ENCODE results near the gene CBLC. TPM values are rescaled to one million over a fixed set of nuclear protein-coding genes. Genes with fewer than 3 reads are reported as not detected.
"Not testable (repeated sequence)": the region's sequence is repeated elsewhere in the genome, so short reads cannot be mapped to it uniquely, and the experiment has no call there.

The CBLC gene
- polyA plus RNA-seq, 6 donors from 2014 or later, result not detected

DNA sequence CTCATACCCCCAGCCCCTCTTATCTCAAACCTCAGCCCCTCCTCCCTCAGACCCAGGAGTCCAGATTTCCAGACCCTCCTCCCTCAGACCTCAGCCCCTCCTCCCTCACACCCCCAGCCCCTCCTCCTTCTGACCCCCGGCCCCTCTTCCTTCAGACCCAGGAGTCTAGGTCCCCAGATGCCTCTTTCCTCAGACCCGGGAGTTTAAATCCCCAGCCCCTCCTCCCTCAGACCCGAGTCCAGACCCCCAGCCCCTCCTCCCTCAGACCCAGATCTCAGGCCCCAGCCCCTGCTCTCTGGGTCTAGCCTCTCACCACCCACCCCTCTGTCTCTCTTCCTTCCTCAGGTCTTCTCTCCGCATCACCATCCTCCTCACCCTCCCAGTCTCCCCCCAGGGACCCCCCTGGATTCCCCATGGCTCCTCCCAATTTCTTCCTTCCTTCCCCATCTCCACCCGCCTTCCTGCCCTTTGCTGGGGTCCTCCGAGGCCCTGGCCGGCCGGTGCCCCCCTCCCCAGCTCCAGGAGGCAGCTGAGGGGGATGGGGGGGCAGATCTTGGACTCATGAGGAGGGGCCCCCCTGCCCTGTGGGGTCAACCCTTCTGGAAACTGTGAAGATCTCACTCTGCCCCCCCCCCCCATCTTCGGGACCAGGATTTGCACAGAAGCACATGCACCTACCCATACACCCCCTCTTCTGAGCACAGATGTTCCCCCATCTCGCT is 18.4 kb upstream of the CBLC start:
- Mint-ChIP-seq H3K36me3 (peaks cover 0 to 6% of the 10 kb centered on the region in 2 donors), H3K27me3 (no peaks in the 10 kb centered on the region), H3K4me1 (peaks cover 15 to 49% (median 16%) of the 10 kb centered on the region in 3 donors), H3K4me3 (no peak overlapping the region), H3K27ac (peak overlapping the region in 4 of 6 donors; percentile 38 to 71 (median 50)), H3K9me3 (no peaks in the 10 kb centered on the region)
- ATAC-seq (ENCODE audit: low read depth in 2 of 2) (no peak), DNase-seq (no peak)

GRCh38 chr19:44762038-44762437 is 15.7 kb upstream of the CBLC start:
- H3K36me3 Mint-ChIP-seq, result peaks cover 0 to 6% of the 10 kb centered on the region in 2 donors
- peaks cover 4 to 31% (median 6%) of the 10 kb centered on the region in 3 donors for H3K4me1 Mint-ChIP-seq
- DNase-seq (no peak), ATAC-seq (ENCODE audit: low read depth in 2 of 2) (peak in 1 of 2 donors; percentile 21)
- H3K27ac Mint-ChIP-seq, result peak overlapping the region in 1 of 6 donors; percentile 54
- H3K9me3 Mint-ChIP-seq, result peaks cover 0 to 1% (median 0%) of the 10 kb centered on the region in 7 donors
- no peak overlapping the region for H3K4me3 Mint-ChIP-seq
- H3K27me3 Mint-ChIP-seq, result no peaks in the 10 kb centered on the region

GRCh38 chr19:44765033-44765948 is 12.4 kb upstream of the CBLC start:
- no peaks in the 10 kb centered on the region for H3K27me3 Mint-ChIP-seq
- no peak for ATAC-seq (ENCODE audit: low read depth in 2 of 2)
- no peak overlapping the region for H3K4me3 Mint-ChIP-seq
- peaks cover 0 to 3% (median 0%) of the 10 kb centered on the region in 7 donors for H3K9me3 Mint-ChIP-seq
- DNase-seq, result no peak
- H3K36me3 Mint-ChIP-seq, result no peaks in the 10 kb centered on the region
- H3K4me1 Mint-ChIP-seq, result peaks cover 8 to 46% (median 26%) of the 10 kb centered on the region in 3 donors
- H3K27ac Mint-ChIP-seq, result peak overlapping the region in 1 of 6 donors; percentile 52

DNA sequence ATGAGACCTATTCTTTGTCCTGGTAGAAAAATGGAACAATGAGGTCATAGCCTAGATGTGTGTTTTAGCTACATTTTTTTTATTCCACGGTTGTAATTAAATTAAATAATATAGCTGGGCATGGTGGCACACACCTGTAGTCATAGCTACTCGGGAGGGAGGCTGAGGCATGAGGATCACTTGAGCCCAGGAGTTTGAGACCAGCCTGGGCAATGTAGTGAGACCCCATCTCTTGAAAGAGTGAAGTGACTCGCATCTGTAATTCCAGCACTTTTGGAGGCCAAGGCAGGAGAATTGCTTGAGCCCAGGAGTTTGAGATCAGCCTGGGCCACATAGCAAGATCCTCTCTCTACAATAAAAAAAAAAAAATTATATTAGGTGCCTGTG is 11.7 kb upstream of the CBLC start:
- no peak for ATAC-seq (ENCODE audit: low read depth in 2 of 2)
- Mint-ChIP-seq H3K4me1 (peaks cover 8 to 46% (median 31%) of the 10 kb centered on the region in 3 donors), H3K4me3 (no peak overlapping the region), H3K27me3 (no peaks in the 10 kb centered on the region), H3K9me3 (peaks cover 0 to 3% (median 0%) of the 10 kb centered on the region in 7 donors), H3K27ac (peak overlapping the region in 1 of 6 donors; percentile 24), H3K36me3 (no peaks in the 10 kb centered on the region)
- DNase-seq, result no peak

GRCh38 chr19:44767295-44768180 is 10.2 kb upstream of the CBLC start:
- ATAC-seq (ENCODE audit: low read depth in 2 of 2) (no peak), DNase-seq (no peak)
- H3K4me1 Mint-ChIP-seq, result peaks cover 12 to 41% (median 32%) of the 10 kb centered on the region in 3 donors
- H3K27me3 Mint-ChIP-seq, result no peaks in the 10 kb centered on the region
- peaks cover 0 to 3% (median 0%) of the 10 kb centered on the region in 7 donors for H3K9me3 Mint-ChIP-seq
- H3K4me3 Mint-ChIP-seq, result no peak overlapping the region
- H3K36me3 Mint-ChIP-seq, result no peaks in the 10 kb centered on the region
- H3K27ac Mint-ChIP-seq, result peak overlapping the region in 2 of 6 donors; percentile 12 to 67

- Mint-ChIP-seq H3K4me1 (peaks cover 8 to 32% (median 26%) of the 10 kb centered on the region in 3 donors), H3K36me3 (no peaks in the 10 kb centered on the region), H3K9me3 (peaks cover 0 to 3% (median 0%) of the 10 kb centered on the region in 7 donors), H3K4me3 (peak overlapping the region; percentile 10 to 84 (median 75)), H3K27ac (peak overlapping the region; percentile 65 to 98 (median 96)), H3K27me3 (no peaks in the 10 kb centered on the region)
- ATAC-seq (ENCODE audit: low read depth in 2 of 2) (peak; percentile 97 to 98), DNase-seq (peak; percentile 98)
Observed at GRCh38 chr19:44770550-44771257, 7.0 kb upstream of the CBLC start.

GRCh38 chr19:44772144-44772543 is 5.5 kb upstream of the CBLC start:
- not testable (repeated sequence) for H3K36me3 Mint-ChIP-seq; DNase-seq; H3K4me3 Mint-ChIP-seq; H3K9me3 Mint-ChIP-seq; ATAC-seq (ENCODE audit: low read depth in 2 of 2); H3K27ac Mint-ChIP-seq; H3K27me3 Mint-ChIP-seq
- H3K4me1 Mint-ChIP-seq, result peaks cover 8 to 32% (median 25%) of the 10 kb centered on the region in 3 donors

GRCh38 chr19:44772959-44773358 is 4.7 kb upstream of the CBLC start:
- no peak overlapping the region for H3K27ac Mint-ChIP-seq
- ATAC-seq (ENCODE audit: low read depth in 2 of 2) (no peak), DNase-seq (no peak)
- no peaks in the 10 kb centered on the region for H3K27me3 Mint-ChIP-seq
- H3K4me1 Mint-ChIP-seq, result peaks cover 8 to 24% (median 17%) of the 10 kb centered on the region in 3 donors
- H3K36me3 Mint-ChIP-seq, result no peaks in the 10 kb centered on the region
- H3K9me3 Mint-ChIP-seq, result peaks cover 0 to 2% (median 0%) of the 10 kb centered on the region in 7 donors
- no peak overlapping the region for H3K4me3 Mint-ChIP-seq

GRCh38 chr19:44775676-44776240 is 1.9 kb upstream of the CBLC start:
- H3K27ac Mint-ChIP-seq, result no peak overlapping the region
- peaks cover 2 to 7% (median 4%) of the 10 kb centered on the region in 3 donors for H3K4me1 Mint-ChIP-seq
- H3K27me3 Mint-ChIP-seq, result peaks cover 0 to 7% (median 5%) of the 10 kb centered on the region in 3 donors

GRCh38 chr19:44776402-44777096 is 1.1 kb upstream of the CBLC start:
- peaks cover 0 to 4% (median 3%) of the 10 kb centered on the region in 3 donors for H3K4me1 Mint-ChIP-seq
- H3K9me3 Mint-ChIP-seq, result no peaks in the 10 kb centered on the region
- H3K27ac Mint-ChIP-seq, result no peak overlapping the region
- peaks cover 0 to 7% (median 5%) of the 10 kb centered on the region in 3 donors for H3K27me3 Mint-ChIP-seq
- ATAC-seq (ENCODE audit: low read depth in 2 of 2), result no peak
- DNase-seq, result no peak
- peak overlapping the region in 1 of 8 donors; percentile 37 for H3K4me3 Mint-ChIP-seq
- H3K36me3 Mint-ChIP-seq, result no peaks in the 10 kb centered on the region

More at GRCh38 chr19:44775676-44776240, 1.9 kb upstream of the CBLC start:
- Mint-ChIP-seq H3K36me3 (no peaks in the 10 kb centered on the region), H3K4me3 (peak overlapping the region in 1 of 8 donors; percentile 29), H3K9me3 (no peaks in the 10 kb centered on the region)
- no peak for ATAC-seq (ENCODE audit: low read depth in 2 of 2)
- no peak for DNase-seq

DNA sequence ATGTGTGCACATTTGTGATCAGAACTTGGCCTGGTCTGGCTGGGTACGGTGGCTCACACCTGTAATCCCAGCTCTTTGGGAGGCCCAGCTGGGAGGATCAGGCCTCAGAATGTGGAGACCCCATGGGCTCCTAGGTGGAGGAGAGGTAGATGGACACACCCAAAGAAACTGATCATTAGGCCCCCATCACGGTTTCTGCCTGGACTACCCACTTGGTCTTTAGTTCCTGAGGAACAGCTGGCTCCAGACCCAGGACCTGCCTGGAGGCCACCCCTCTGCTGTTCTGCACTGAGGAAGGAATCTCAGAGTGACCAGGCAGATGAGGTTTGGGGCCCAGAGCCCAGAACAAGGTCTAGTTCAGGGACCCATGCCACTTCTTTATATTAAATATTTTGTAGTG is 1.5 kb downstream of the CBLC start:
- ATAC-seq (ENCODE audit: low read depth in 2 of 2) (no peak), DNase-seq (no peak)
- Mint-ChIP-seq H3K27me3 (peaks cover 1 to 20% (median 5%) of the 10 kb centered on the region in 3 donors), H3K4me1 (peaks cover under 1 to 10% (median 7%) of the 10 kb centered on the region in 3 donors), H3K27ac (no peak overlapping the region), H3K9me3 (no peaks in the 10 kb centered on the region), H3K4me3 (no peak overlapping the region), H3K36me3 (no peaks in the 10 kb centered on the region)

Data from naive B cell (primary cell).